Suprapubic skin (tissue), 4 donors: Measurements from ENCODE around the gene MYZAP.

Source experiments
- POLR2A ChIP-seq, 2 donors: fragments of 450-650 bp; IDR thresholded peaks; one replicate each; pipeline ENCODE4 v1.6.1; 2017; ENCODE audit warnings: antibody characterized with exemption in 2 of 2, mild to moderate bottlenecking in 2 of 2, moderate library complexity in 2 of 2
- POLR2AphosphoS5 ChIP-seq, 3 donors: sonication (generic); formaldehyde crosslinking; IDR thresholded peaks; one replicate each; pipeline ENCODE4 v1.6.1; 2017; ENCODE audit warnings: antibody characterized with exemption in 3 of 3
- TF ChIP-seq, protein P1 (sequence below), 2 donors: fragments of 200-600 bp in 1 of 2; fragments of 450-650 bp in 1 of 2; sonication (generic) in 1 of 2; IDR thresholded peaks; one replicate each; pipeline ENCODE4 v1.5.1; 2016 to 2019; ENCODE audit warnings: antibody characterized with exemption in 2 of 2, mild to moderate bottlenecking in 1 of 2, moderate library complexity in 1 of 2

DNA sequence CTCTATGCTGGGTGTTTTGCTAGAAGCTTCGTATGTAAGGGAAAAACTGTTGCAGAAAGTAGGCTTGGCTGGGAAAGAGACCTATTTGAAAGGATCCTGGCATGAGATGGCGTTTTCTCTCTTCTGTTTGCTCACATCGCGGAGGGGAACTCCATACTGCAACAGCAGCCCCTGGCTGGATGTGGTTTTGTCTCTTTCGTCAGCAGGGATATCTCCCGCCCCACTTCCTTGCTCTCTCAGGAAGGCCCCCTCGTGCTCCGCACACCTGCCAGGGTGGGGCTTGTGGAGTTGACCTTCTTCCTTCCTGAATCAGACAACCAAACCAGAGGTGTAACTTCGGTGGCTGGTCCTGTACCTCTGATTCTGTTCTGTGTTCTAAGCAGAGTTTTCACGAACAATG lies 26.4 kb upstream of the MYZAP start:
- TF ChIP-seq POLR2A (IDR thresholded peaks at IDR 0.05) (no peak), POLR2AphosphoS5 (IDR thresholded peaks at IDR 0.05) (no peak)
- TF ChIP-seq, protein P1, sequence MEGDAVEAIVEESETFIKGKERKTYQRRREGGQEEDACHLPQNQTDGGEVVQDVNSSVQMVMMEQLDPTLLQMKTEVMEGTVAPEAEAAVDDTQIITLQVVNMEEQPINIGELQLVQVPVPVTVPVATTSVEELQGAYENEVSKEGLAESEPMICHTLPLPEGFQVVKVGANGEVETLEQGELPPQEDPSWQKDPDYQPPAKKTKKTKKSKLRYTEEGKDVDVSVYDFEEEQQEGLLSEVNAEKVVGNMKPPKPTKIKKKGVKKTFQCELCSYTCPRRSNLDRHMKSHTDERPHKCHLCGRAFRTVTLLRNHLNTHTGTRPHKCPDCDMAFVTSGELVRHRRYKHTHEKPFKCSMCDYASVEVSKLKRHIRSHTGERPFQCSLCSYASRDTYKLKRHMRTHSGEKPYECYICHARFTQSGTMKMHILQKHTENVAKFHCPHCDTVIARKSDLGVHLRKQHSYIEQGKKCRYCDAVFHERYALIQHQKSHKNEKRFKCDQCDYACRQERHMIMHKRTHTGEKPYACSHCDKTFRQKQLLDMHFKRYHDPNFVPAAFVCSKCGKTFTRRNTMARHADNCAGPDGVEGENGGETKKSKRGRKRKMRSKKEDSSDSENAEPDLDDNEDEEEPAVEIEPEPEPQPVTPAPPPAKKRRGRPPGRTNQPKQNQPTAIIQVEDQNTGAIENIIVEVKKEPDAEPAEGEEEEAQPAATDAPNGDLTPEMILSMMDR (IDR thresholded peaks at IDR 0.05), result no peak
